Stimulated activated CD8-positive, alpha-beta memory T cell treated with anti-CD3 and anti-CD28 coated beads, Interleukin-2, amount 100 ng/mL, for 48 hours (primary cell): Measurements from ENCODE around the gene PLXNA4.

Experiments
- DNase-seq, 2 donors: peaks; one replicate each; pipeline ENCODE4 v3.0.0-alpha.2; 2020; ENCODE audit warnings: low read depth in 2 of 2

The PLXNA4 gene

DNA sequence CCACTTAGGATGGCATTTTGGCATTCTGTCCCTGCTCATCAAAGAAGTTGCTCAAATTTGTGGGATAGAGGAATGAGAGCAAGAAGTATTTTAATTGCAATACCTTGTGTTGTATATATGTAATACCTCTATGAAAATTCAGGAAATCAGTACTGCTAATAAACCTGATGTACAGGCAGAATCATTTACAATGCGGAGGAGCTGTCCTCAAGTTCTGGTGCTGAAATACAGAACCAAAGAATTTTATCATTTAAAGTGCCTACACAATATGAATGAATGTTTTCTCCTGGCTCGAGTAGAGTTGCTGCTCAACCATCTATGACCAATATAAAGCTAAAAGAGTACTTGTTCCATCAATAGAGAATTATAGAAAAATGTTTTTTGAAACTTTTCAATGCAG is 305.8 kb downstream of the PLXNA4 start:
- DNase-seq, result no peak

GRCh38 chr7:132269718-132270117 is 306.6 kb downstream of the PLXNA4 start:
- no peak for DNase-seq

DNA sequence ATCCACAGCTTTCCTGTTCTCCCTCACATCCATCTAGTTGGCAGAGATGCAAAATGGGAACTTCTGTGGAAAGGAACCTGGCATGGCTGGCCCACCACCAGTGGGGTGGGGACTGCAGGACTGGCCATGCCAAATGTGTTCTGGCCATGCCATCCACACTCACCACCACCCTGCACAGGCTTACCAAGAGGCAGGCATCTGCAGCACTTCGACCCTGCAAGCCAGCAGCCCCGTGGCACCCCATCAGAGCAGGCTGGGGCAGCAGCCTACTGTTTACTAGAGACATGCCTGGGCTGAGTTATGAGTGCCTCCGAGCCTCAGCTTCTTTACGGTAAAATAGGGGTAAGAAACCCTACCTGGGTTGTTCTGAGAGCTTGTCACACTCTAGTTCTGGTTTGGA is 313.1 kb downstream of the PLXNA4 start:
- no peak for DNase-seq

- no peak for DNase-seq
Observed at GRCh38 chr7:132262160-132262470, 314.2 kb downstream of the PLXNA4 start.

DNA sequence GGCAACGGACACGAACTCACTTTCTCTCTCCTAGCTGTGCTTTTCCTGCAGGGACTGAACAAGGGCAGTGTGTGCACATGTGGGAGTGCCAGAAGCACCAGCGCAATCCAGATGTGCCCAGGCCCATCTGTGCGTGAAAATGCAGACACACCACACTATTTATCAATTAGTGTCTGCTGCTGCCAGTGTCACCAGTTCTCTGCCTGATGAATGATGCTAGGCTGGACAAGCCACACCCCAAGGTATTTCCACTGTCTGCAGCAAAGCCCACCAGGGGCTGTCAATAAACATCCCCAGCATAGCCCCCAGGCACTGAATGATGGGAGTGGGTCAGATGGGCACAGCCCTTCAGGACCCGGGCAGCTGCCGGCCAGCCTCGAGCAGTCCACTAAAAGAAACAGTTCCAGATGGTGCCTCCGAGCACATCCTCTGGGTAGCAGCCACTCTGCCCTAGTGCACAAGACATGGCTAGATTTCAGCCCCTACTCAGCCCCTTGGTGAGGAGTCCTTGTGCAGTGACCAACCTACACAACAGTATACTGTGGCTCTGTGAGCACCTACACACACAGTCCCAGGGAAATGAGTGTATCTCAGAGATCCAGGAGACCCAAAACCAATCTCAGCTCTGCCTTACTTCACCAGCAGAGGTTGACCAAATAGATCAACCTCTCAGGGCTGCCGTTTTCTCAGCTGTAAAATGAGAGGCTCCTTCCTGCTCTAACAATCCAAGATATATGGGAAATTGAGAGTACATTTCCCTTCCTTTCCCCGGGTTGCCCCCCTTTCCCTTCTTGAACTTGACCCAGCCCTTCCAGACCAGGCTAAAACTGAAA is 314.7 kb downstream of the PLXNA4 start:
- no peak for DNase-seq

- no peak for DNase-seq
Observed at GRCh38 chr7:132258231-132258630, 318.0 kb downstream of the PLXNA4 start.

GRCh38 chr7:132257253-132257652 is 319.0 kb downstream of the PLXNA4 start:
- no peak for DNase-seq

DNA sequence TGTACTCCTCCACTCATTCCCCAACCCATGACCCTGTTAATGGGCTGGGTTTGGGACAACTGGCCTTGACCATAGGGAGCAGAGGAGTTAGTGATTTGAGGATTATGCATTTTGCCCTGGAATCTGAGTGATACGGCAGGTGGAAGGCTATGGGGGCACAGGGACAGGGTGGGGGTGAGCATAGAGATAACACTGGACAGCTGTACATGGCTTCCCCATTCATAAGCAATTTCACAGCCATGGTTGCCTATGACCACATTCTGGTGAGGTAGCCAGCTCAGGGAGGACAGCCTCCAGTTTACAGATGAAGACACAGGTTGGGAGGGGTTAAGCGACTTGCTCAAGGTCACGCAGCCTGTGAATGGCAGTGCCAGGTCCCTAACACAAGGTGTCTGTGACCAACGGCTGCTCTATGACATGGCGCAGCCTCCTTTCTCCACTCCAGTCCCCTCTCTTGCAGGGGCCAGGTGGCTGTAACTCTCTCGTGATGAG is 319.5 kb downstream of the PLXNA4 start:
- no peak for DNase-seq

GRCh38 chr7:132255898-132256297 is 320.4 kb downstream of the PLXNA4 start:
- DNase-seq, result no peak

GRCh38 chr7:132255115-132255797 is 321.0 kb downstream of the PLXNA4 start:
- no peak for DNase-seq

GRCh38 chr7:132254455-132254854 is 321.8 kb downstream of the PLXNA4 start:
- DNase-seq, result no peak

GRCh38 chr7:132252793-132253100 is 323.5 kb downstream of the PLXNA4 start:
- DNase-seq, result no peak

GRCh38 chr7:132251327-132251659 is 325.0 kb downstream of the PLXNA4 start:
- no peak for DNase-seq

DNA sequence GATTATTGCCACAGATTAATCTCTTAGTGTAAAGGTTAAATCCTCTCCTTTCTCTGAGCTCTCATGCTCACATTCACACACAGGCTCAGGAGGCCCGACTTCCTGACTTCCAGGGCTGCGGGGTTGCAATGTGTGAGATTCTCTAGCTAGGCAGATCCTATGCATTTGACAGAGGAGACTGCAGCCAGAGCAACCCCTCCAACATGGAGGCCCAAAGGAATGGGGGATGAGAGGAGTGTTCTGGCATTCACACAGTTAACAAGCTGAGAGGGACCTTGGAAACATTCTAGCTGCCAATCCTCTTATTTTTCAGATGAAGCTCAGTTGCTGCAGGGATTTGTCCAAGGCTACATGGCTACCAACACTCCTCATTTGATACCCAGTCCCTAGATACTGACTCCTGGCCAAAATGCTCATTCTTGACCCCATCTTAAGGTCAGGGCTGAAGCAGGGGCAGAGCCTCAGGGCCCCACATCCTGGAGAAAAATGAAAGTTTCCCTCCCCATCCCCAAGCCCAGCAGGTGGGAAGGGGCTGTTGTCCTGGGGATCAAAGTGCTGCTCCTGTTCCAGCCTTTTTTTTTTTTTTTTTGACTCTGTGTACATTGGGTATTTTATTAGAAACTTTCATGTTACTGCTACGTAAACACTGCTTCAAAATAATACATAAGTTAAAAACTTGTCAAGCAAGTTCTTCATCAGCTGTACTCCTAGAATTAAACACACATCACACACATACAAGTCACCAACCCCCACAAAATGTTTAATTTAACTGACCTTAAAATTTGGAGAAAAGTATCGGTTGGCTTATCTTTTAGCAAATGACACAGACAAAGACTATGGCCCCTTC is 325.6 kb downstream of the PLXNA4 start:
- DNase-seq, result no peak

DNA sequence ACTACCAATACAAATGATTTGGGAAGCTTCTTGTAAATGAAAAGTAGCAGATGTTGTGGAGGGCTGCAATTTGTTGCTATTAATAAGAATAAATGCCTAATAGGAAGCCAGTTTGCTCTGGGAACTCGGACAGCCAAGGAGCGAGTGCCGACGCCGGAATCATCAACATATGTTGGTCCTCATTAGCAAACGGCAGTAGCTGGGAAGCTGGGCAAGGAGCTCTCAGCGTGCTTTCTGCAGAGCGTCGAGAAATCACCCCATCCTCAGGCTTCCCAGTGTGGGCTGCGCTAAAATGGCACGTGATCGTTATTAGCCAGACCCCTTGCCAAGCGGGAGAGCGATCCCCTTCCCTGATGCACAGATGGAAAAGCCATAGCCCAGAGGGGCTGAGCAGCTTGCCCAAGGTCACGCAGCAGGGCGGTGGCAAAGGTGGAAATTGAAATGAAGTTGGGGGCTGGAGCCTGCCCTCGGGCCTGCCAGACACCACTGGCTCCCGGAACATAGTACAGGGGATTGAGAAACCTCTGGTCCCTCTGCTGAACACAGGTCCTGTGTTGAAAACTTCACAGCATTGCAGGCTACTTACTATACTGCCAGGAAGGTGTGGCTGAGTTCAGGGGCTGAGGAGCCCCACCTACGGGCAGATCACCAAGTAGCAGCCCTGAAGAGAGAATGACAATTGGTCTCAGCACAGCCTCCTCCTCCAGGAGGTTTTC is 326.9 kb downstream of the PLXNA4 start:
- DNase-seq, result no peak

- no peak for DNase-seq
Observed at GRCh38 chr7:132248841-132249240, 327.4 kb downstream of the PLXNA4 start.

- DNase-seq, result no peak
Observed at GRCh38 chr7:132247995-132248618, 328.2 kb downstream of the PLXNA4 start.

- DNase-seq, result no peak
Observed at GRCh38 chr7:132246591-132246990, 329.7 kb downstream of the PLXNA4 start.

GRCh38 chr7:132245539-132245938 is 330.7 kb downstream of the PLXNA4 start:
- DNase-seq, result no peak

DNA sequence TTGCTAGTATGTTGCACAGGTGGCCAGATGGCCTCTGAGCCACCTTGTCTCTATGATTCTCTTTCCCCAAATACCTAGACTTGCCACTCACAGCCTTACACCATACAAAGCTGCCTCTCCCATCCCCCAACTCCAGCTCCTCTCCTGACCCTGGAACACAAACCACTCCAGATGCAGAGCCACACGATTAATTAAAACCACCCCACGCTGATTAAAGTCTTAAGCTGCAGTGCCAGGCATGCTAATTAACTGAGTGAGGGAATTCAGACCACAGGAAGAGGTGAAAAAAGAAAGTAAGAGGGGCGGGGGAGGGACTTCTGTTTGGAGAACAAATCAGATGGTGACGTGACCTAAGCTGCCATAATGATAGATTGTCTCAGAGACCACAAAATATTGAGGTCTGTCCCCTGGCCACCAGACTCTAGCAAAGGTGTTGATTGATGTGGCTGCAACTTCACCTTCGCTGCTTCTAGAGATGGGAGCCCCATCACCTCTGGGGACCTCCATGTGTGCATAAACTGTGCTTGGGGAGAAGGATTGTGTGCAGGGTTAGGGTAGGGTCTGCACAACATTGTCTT is 331.3 kb downstream of the PLXNA4 start:
- no peak for DNase-seq

DNA sequence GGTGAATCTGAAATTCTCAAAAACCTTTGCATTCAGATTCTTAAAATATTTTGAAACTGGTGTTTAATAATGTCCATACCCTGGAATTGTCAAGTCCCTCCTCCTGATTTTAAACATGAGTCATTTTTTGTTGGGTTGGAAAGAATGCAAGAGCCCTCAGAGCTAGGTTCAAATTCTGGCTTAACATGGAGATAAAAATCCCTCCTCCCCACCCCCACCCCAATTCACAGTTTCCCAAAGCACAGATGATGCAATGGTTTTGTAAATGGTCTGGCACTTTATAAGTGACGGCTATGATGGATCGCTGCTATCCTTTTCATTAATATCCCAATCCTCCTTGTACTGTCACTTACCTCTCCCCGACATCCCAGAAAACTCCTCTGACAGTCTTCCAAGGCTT is 332.8 kb downstream of the PLXNA4 start:
- no peak for DNase-seq
